Endothelial cell of hepatic sinusoid (primary cell): ENCODE results near the gene TOX4.

ENCODE experiments used
- in situ Hi-C: cut with HindIII; loops from 2 replicates; pipeline ENCODE4 v1.10.0; 2017; ENCODE audit warnings: low sequenced_read_pairs

Gene TOX4

GRCh38 chr14:21501568-21501967 is 24.6 kb downstream of the TOX4 start:
- in situ Hi-C loops: no loop called here

GRCh38 chr14:21503376-21503775 is 26.4 kb downstream of the TOX4 start:
- in situ Hi-C loops: no loop called here

- in situ Hi-C loops: no loop called here
These were observed 28.1 kb downstream of the TOX4 start for GRCh38 chr14:21505012-21505553.

- in situ Hi-C loops: no loop called here
These were observed 29.6 kb downstream of the TOX4 start for GRCh38 chr14:21506557-21506956.

- in situ Hi-C loops: loop anchor here (5.0 kb wide), 1 partner anchor 48 kb away; no protein-coding TSS in a partner anchor
These were observed 32.6 kb downstream of the TOX4 start for GRCh38 chr14:21509432-21510143.

- in situ Hi-C loops: loop anchor here (5.0 kb wide), 1 partner anchor 46 kb away; no protein-coding TSS in a partner anchor
These were observed 34.0 kb downstream of the TOX4 start, which contains the start of gene METTL3 for GRCh38 chr14:21510735-21511657. METTL3 (minus strand) TSS chr14:21511340; CDS start chr14:21511223, 117 bp downstream.

- in situ Hi-C loops: loop anchor here (5.0 kb wide), 1 partner anchor 43 kb away; no protein-coding TSS in a partner anchor
These were observed 37.3 kb downstream of the TOX4 start for GRCh38 chr14:21514341-21514740.

GRCh38 chr14:21518725-21519124 is 41.7 kb downstream of the TOX4 start:
- in situ Hi-C loops: no loop called here

- in situ Hi-C loops: no loop called here
These were observed 43.8 kb downstream of the TOX4 start for GRCh38 chr14:21520767-21521166.

GRCh38 chr14:21521501-21521900 is 44.5 kb downstream of the TOX4 start:
- in situ Hi-C loops: no loop called here

- in situ Hi-C loops: no loop called here
These were observed 46.2 kb downstream of the TOX4 start for GRCh38 chr14:21523203-21523602.

- in situ Hi-C loops: no loop called here
These were observed 47.8 kb downstream of the TOX4 start for GRCh38 chr14:21524575-21525490.

- in situ Hi-C loops: no loop called here
These were observed 48.6 kb downstream of the TOX4 start for GRCh38 chr14:21525571-21525961.

- in situ Hi-C loops: no loop called here
These were observed 49.1 kb downstream of the TOX4 start, which contains the start of gene SALL2 for GRCh38 chr14:21525962-21526671. SALL2 (minus strand) TSS chr14:21526346; CDS start chr14:21526127, 219 bp downstream.

GRCh38 chr14:21526672-21527317 is 49.8 kb downstream of the TOX4 start:
- in situ Hi-C loops: no loop called here

GRCh38 chr14:21527318-21527679 is 50.3 kb downstream of the TOX4 start:
- in situ Hi-C loops: no loop called here

GRCh38 chr14:21528381-21529348 is 51.7 kb downstream of the TOX4 start:
- in situ Hi-C loops: no loop called here

GRCh38 chr14:21529515-21529914 is 52.5 kb downstream of the TOX4 start:
- in situ Hi-C loops: no loop called here
